Tibial nerve (tissue), 3 donors: Measurements from ENCODE around the gene CAMTA1.

Experiments
- POLR2A ChIP-seq, 2 donors: fragments of 450-650 bp; IDR thresholded peaks; one replicate each; pipeline ENCODE4 v1.6.1; 2017; ENCODE audit warnings: antibody characterized with exemption in 2 of 2, mild to moderate bottlenecking in 2 of 2, moderate library complexity in 2 of 2
- TF ChIP-seq, protein P1 (sequence below), 5 experiments: fragments of 200-600 bp in 3 of 5; fragments of 450-650 bp in 2 of 5; sonication (generic) in 3 of 5; IDR thresholded peaks; one replicate each; pipeline ENCODE4 v1.5.1; 2016 to 2019; ENCODE audit warnings: antibody characterized with exemption in 5 of 5, mild to moderate bottlenecking in 3 of 5, moderate library complexity in 2 of 5

DNA sequence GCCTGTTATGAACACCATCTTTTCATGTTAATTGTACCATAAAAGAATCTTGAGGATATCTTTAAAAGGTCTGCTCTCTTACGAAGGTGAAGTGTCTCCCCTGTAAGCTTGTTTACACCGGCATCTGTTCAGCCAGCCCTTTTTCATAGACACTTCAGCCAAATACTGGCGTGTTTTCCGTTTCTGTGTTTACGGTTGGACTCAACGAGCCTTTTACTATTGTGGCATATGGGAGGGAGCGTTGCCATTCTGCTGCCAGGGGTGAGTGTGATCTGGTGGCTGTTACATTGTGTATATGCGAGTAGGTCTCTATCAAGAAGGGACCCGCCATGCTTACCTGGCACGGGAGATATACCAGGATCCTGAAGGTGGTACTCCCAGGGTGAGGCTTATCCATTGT, 433.8 kb downstream of the CAMTA1 start:
- TF ChIP-seq, protein P1, sequence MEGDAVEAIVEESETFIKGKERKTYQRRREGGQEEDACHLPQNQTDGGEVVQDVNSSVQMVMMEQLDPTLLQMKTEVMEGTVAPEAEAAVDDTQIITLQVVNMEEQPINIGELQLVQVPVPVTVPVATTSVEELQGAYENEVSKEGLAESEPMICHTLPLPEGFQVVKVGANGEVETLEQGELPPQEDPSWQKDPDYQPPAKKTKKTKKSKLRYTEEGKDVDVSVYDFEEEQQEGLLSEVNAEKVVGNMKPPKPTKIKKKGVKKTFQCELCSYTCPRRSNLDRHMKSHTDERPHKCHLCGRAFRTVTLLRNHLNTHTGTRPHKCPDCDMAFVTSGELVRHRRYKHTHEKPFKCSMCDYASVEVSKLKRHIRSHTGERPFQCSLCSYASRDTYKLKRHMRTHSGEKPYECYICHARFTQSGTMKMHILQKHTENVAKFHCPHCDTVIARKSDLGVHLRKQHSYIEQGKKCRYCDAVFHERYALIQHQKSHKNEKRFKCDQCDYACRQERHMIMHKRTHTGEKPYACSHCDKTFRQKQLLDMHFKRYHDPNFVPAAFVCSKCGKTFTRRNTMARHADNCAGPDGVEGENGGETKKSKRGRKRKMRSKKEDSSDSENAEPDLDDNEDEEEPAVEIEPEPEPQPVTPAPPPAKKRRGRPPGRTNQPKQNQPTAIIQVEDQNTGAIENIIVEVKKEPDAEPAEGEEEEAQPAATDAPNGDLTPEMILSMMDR (IDR thresholded peaks at IDR 0.05): no peak
- TF ChIP-seq POLR2A (IDR thresholded peaks at IDR 0.05): no peak
